HEK293 (cell line): ENCODE results near the gene ZNF609.

Experiments used
- CTCF ChIA-PET: fragments of 350-600 bp; formaldehyde crosslinking; extraction: SDS; loops from one replicate; lab custom pipeline; 2021; ENCODE audit warnings: antibody characterized with exemption; lab: Yijun Ruan, JAX
- POLR2A ChIA-PET: fragments of 300-600 bp; formaldehyde crosslinking; extraction: SDS; loops from one replicate; lab custom pipeline; 2020; ENCODE audit warnings: antibody characterized with exemption, inconsistent platforms; lab: Yijun Ruan, JAX
- H3K27ac ChIP-seq: fragments of 200-500 bp; sonication (Bioruptor generic); 2 replicates; pipeline ENCODE4 v1.5.1; 2014; ENCODE audit warnings: low read depth, low read length, control low read depth, inconsistent platforms; ENCODE audit errors: extremely low read depth
- H3K36me3 ChIP-seq, 2 experiments: fragments of 200-500 bp in 1 of 2; sonication (Bioruptor generic) in 1 of 2; 1 replicate in 1 of 2; 2 replicates in 1 of 2; pipeline ENCODE4 v1.5.1; 2014 to 2017; ENCODE audit warnings: inconsistent platforms in 2 of 2, low read length in 2 of 2; ENCODE audit not compliant: control insufficient read depth in 2 of 2, insufficient read depth in 1 of 2
- H3K4me1 ChIP-seq: fragments of 200-500 bp; sonication (Bioruptor generic); 2 replicates; pipeline ENCODE4 v1.5.1; 2014; ENCODE audit warnings: mild to moderate bottlenecking, low read length, inconsistent platforms; ENCODE audit not compliant: control insufficient read depth, insufficient read depth
- H3K4me3 ChIP-seq: 2 replicates; pipeline ENCODE4 v1.5.1; 2011; ENCODE audit warnings: low read depth, mild to moderate bottlenecking, control low read depth, low read length, moderate library complexity
- H3K9me3 ChIP-seq: fragments of 200-500 bp; sonication (Bioruptor generic); 2 replicates; pipeline ENCODE4 v1.5.1; 2014; ENCODE audit warnings: low read depth, low read length, inconsistent platforms; ENCODE audit not compliant: control insufficient read depth, insufficient read depth
- MZF1 ChIP-seq: fragments of 450-650 bp; formaldehyde crosslinking; IDR thresholded peaks from 2 replicates; pipeline ENCODE4 v1.5.1; 2017; ENCODE audit warnings: missing biosample characterization, missing genetic modification characterization, borderline replicate concordance
- RBAK ChIP-seq: fragments of 450-650 bp; formaldehyde crosslinking; IDR thresholded peaks from 2 replicates; pipeline ENCODE4 v1.5.1; 2016; ENCODE audit warnings: missing biosample characterization, missing genetic modification characterization
- REST ChIP-seq: fragments of 450-650 bp; formaldehyde crosslinking; IDR thresholded peaks from 2 replicates; pipeline ENCODE4 v1.5.1; 2016; ENCODE audit warnings: missing biosample characterization, missing genetic modification characterization
- SCRT2 ChIP-seq: fragments of 450-650 bp; formaldehyde crosslinking; IDR thresholded peaks from 2 replicates; pipeline ENCODE4 v1.5.1; 2016; ENCODE audit warnings: missing biosample characterization, missing genetic modification characterization
- ZBTB48 ChIP-seq: fragments of 450-650 bp; formaldehyde crosslinking; IDR thresholded peaks from 2 replicates; pipeline ENCODE4 v1.5.1; 2016; ENCODE audit warnings: missing biosample characterization, missing genetic modification characterization
- ZFP3 ChIP-seq: fragments of 450-650 bp; formaldehyde crosslinking; IDR thresholded peaks from 2 replicates; pipeline ENCODE4 v1.5.1; 2016; ENCODE audit warnings: low read depth, missing biosample characterization, missing genetic modification characterization
- ZNF121 ChIP-seq: fragments of 450-650 bp; formaldehyde crosslinking; IDR thresholded peaks from 2 replicates; pipeline ENCODE4 v1.5.1; 2016; ENCODE audit warnings: missing biosample characterization, missing genetic modification characterization
- ZNF133 ChIP-seq: fragments of 450-650 bp; formaldehyde crosslinking; IDR thresholded peaks from 2 replicates; pipeline ENCODE4 v1.5.1; 2016; ENCODE audit warnings: missing biosample characterization, missing genetic modification characterization
- ZNF157 ChIP-seq: fragments of 450-650 bp; formaldehyde crosslinking; IDR thresholded peaks from 2 replicates; pipeline ENCODE4 v1.5.1; 2016; ENCODE audit warnings: missing biosample characterization, missing genetic modification characterization
- ZNF362 ChIP-seq: fragments of 450-650 bp; formaldehyde crosslinking; IDR thresholded peaks from 2 replicates; pipeline ENCODE4 v1.5.1; 2016; ENCODE audit warnings: missing biosample characterization, missing genetic modification characterization
- ZNF391 ChIP-seq: fragments of 450-650 bp; formaldehyde crosslinking; IDR thresholded peaks from 2 replicates; pipeline ENCODE4 v1.5.1; 2016; ENCODE audit warnings: low read depth, missing biosample characterization, missing genetic modification characterization, borderline replicate concordance
- ZNF530 ChIP-seq: fragments of 450-650 bp; formaldehyde crosslinking; IDR thresholded peaks from 2 replicates; pipeline ENCODE4 v1.5.1; 2016; ENCODE audit warnings: low read depth, missing biosample characterization, missing genetic modification characterization
- ZNF544 ChIP-seq: fragments of 450-650 bp; formaldehyde crosslinking; IDR thresholded peaks from 2 replicates; pipeline ENCODE4 v1.5.0; 2017; ENCODE audit warnings: missing biosample characterization, missing genetic modification characterization
- ZNF580 ChIP-seq: fragments of 450-650 bp; formaldehyde crosslinking; IDR thresholded peaks from 2 replicates; pipeline ENCODE4 v1.5.1; 2016; ENCODE audit warnings: missing biosample characterization, missing genetic modification characterization
- ZNF600 ChIP-seq: fragments of 450-650 bp; formaldehyde crosslinking; IDR thresholded peaks from 2 replicates; pipeline ENCODE4 v1.5.1; 2016; ENCODE audit warnings: missing biosample characterization, missing genetic modification characterization
- ZNF626 ChIP-seq: fragments of 450-650 bp; sonication (Bioruptor Pico); formaldehyde crosslinking; IDR thresholded peaks from 2 replicates; pipeline ENCODE4 v1.5.1; 2018; ENCODE audit warnings: missing biosample characterization, missing genetic modification characterization, inconsistent platforms
- ZNF629 ChIP-seq: fragments of 450-650 bp; formaldehyde crosslinking; IDR thresholded peaks from 2 replicates; pipeline ENCODE4 v1.5.1; 2017; ENCODE audit warnings: missing biosample characterization, missing genetic modification characterization
- ZNF677 ChIP-seq: fragments of 450-650 bp; IDR thresholded peaks from 2 replicates; pipeline ENCODE4 v1.5.0; 2018; ENCODE audit warnings: missing biosample characterization, mild to moderate bottlenecking, missing genetic modification characterization, moderate library complexity
- ZSCAN5A ChIP-seq: fragments of 450-650 bp; formaldehyde crosslinking; IDR thresholded peaks from 2 replicates; pipeline ENCODE4 v1.5.1; 2016; ENCODE audit warnings: missing biosample characterization, missing genetic modification characterization

Gene ZNF609

GRCh38 chr15:64535460-64536243, 75.3 kb downstream of the ZNF609 start:
- TF ChIP-seq ZNF391 (tag by site-specific recombination) (no peak), ZNF600 (no peak), RBAK (tag by site-specific recombination) (no peak), MZF1 (tag by site-specific recombination) (no peak)
- Histone ChIP-seq H3K27ac (no peak overlapping the region), H3K9me3 (no peaks in the 10 kb centered on the region), H3K4me3 (no peak overlapping the region), H3K4me1 (peaks cover 7% of the 10 kb centered on the region), H3K36me3 (no peaks in the 10 kb centered on the region)
- POLR2A ChIA-PET = no interaction called here
- CTCF ChIA-PET = no interaction called here

GRCh38 chr15:64536244-64536836, 76.0 kb downstream of the ZNF609 start:
- ChIA-PET CTCF (no interaction called here), POLR2A (no interaction called here)
- peaks cover 3% of the 10 kb centered on the region; the same call in 1 of the 2 replicates for H3K4me1 ChIP-seq
- H3K9me3 ChIP-seq = no peaks in the 10 kb centered on the region
- H3K27ac ChIP-seq = no peak overlapping the region
- no peak overlapping the region for H3K4me3 ChIP-seq
- no peak for TF ChIP-seq ZNF133 (tag by site-specific recombination)
- no peak for TF ChIP-seq ZNF530
- TF ChIP-seq MZF1 (tag by site-specific recombination) = no peak
- TF ChIP-seq ZSCAN5A (tag by site-specific recombination) = no peak
- no peak for TF ChIP-seq ZFP3 (tag by site-specific recombination)
- TF ChIP-seq ZNF677 (tag by site-specific recombination) = peak; percentile 77; the same call in 1 of the 2 replicates
- no peak for TF ChIP-seq ZNF580
- TF ChIP-seq ZNF629 (tag by site-specific recombination) = no peak
- no peak for TF ChIP-seq REST (tag by site-specific recombination)
- 0 out of 2 replicates have a peak, but pooled peaks have one; percentile 17 for TF ChIP-seq ZBTB48 (tag by site-specific recombination)
- TF ChIP-seq ZNF121 = no peak
- no peaks in the 10 kb centered on the region for H3K36me3 ChIP-seq

- POLR2A ChIA-PET = no interaction called here
- no peaks in the 10 kb centered on the region for H3K9me3 ChIP-seq
These were observed 81.7 kb downstream of the ZNF609 start for GRCh38 chr15:64542091-64542490.

More at GRCh38 chr15:64542091-64542490, 81.7 kb downstream of the ZNF609 start:
- CTCF ChIA-PET = no interaction called here
- no peaks in the 10 kb centered on the region for H3K4me1 ChIP-seq
- no peak overlapping the region for H3K27ac ChIP-seq
- no peak overlapping the region for H3K4me3 ChIP-seq
- TF ChIP-seq ZNF362 = no peak
- TF ChIP-seq SCRT2 = no peak
- TF ChIP-seq ZNF626 (tag by site-specific recombination) = no peak
- TF ChIP-seq ZNF157 = no peak
- no peak for TF ChIP-seq ZNF544 (tag by site-specific recombination)
- H3K36me3 ChIP-seq = no peaks in the 10 kb centered on the region
